ENCODE data around the gene GNB5.
"Not testable (repeated sequence)": the region's sequence is repeated elsewhere in the genome, so short reads cannot be mapped to it uniquely, and the experiment has no call there.

The GNB5 gene

DNA sequence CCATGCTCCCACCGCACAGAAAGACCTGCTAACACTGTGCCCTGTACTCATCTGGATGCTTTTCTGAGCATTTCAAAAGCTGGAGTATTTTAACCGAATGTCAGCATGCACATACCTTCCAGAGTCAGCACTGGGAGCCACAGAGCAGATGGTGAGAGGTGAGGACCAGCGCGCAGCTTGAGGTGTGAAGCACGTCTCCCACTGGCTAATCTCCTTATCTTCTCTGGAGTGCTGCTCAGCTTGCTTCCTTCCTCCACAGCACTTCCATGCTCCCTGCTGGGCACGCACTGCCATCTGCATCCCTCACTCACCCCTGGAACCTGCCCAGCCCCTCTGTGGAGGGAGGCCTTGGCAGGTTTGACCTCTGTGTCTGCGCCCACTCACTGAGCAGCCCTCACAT lies at the start of gene GNB5:
Gene GNB5, minus strand, starts transcription at position 186 of the 400 bp plus-strand sequence. CDS start 6,716 bp downstream, outside the sequence.
- peak; percentile 98 for DNase-seq

DNA sequence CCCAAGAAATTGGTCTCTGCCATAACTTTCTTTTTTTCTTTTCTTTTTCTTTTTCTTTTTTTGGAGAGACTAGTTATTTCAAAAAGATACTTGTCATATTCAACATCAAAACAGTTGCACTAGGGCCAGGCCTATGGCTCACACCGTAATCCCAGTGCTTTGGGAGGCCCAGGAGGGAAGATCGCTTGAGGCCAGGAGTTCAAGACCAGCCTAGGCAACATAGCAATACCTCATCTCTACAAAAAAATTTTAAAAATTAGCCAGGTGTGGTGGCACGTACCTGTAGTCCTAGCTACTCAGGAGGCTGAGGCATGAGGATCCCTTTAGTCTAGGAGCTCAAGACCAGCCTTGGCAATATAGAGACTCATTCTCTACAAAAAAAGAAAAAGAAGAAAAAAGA lies 49.0 kb upstream of the GNB5 start:
- no peak for DNase-seq

DNA sequence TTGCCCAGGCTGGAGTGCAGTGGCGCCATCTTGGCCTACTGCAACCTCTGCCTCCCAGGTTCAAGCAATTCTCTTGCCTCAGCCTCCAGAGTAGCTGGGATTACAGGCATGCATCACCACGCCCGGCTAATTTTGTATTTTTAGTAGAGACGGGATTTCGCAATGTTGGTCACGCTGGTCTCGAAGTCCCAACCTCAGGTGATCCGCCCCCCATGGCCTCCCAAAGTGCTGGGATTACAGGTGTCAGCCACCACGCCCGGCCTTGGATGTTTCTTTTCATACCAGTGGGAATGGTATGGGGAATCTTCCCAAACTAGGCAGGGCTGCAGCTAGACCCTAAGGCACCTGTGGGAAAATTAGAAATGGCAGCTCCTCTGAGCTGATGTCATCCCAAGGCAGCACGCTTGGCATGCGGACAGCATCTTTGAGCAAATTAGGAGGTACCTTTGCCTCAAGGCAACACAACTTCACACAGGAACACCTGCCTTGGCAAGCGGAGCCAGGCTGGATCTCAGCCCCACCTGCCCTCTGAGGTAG lies 47.9 kb upstream of the GNB5 start:
- DNase-seq, result not testable (repeated sequence)

GRCh38 chr15:52238149-52238548 lies 47.0 kb upstream of the GNB5 start:
- DNase-seq, result no peak

GRCh38 chr15:52236013-52236412 lies 44.8 kb upstream of the GNB5 start:
- no peak for DNase-seq

GRCh38 chr15:52234596-52235541 lies 43.7 kb upstream of the GNB5 start:
- DNase-seq, result no peak

DNA sequence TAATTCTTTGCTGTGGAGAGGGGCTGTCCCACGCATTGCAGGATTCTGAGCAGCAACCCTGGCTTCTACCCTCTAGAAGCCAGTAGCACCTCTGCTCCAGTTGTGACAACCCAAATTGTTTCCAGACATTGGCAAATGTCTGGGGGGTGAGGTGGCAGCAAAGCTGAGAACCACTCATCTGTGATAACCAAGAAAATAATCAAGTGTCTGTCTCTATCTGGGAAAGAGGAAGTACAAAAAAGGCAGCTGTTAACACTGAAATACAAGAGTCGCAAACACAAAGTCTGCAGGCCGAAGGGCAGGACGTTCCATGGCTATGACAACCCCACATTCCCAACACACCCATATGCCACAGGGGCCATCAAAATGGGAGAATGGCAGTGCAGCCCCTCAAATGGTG lies 42.2 kb upstream of the GNB5 start:
- no peak for DNase-seq

GRCh38 chr15:52232327-52232726 lies 41.1 kb upstream of the GNB5 start:
- no peak for DNase-seq

- DNase-seq, result no peak
These were observed 38.9 kb upstream of the GNB5 start for GRCh38 chr15:52230073-52230472.

- peak; percentile 56 for DNase-seq
These were observed 37.7 kb upstream of the GNB5 start for GRCh38 chr15:52228921-52229320.

- peak; percentile 94 for DNase-seq
These were observed 36.3 kb upstream of the GNB5 start for GRCh38 chr15:52227456-52227855.

DNA sequence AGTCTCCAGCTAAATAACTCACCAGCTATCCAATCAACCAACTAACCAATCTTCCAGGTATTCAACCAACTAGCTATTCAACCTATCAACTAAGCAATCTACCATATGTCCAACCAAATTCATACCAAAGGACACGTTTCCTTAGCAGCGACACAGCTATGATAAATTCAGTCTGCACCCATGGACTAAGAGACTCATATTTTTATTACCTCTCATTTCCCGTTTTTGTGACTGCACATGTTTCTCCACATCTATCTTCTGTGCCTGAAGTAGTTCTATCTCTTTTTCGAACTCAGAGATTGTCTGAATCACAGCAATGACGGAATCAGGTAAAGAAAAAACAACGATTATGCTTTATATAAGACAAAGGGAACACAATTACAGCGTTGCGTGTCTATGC lies 34.0 kb upstream of the GNB5 start:
- DNase-seq, result no peak

DNA sequence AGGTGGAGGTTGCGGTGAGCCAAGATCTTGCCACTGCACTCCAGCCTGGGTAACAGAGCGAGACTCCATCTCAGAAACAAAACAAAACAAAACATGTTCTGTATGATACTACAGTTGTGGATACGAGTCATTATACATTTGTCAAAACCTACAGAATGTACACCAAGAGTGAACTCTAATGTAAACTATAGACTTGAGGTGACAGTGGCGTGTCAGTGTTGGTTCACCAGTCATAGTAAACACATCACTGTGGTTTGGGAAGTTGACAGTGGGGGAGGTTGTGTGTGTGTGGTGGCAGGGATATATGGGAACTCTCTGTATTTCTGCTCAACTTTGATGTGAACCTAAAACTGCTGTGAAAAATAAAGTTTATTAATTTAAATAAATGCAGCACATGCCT lies 33.0 kb upstream of the GNB5 start:
- DNase-seq, result no peak

DNA sequence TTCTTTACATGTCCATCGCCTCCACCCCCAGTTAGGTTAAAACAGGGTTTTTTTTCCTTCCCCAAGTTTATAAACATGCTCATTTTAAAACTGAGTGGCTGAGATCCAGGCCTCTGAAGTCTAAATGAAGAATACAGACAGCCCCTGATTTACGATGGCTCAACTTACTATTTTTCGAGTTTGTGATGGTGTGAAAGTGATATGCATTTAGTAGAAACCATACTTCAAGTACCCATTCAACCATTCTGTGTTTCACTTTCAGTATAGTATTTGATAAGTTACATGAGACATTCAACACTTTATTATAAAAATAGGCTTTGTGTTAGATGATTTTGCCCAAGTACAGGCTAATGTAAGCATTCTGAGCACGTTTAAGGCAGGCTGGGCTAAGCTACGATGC lies 30.5 kb upstream of the GNB5 start:
- DNase-seq, result no peak

DNA sequence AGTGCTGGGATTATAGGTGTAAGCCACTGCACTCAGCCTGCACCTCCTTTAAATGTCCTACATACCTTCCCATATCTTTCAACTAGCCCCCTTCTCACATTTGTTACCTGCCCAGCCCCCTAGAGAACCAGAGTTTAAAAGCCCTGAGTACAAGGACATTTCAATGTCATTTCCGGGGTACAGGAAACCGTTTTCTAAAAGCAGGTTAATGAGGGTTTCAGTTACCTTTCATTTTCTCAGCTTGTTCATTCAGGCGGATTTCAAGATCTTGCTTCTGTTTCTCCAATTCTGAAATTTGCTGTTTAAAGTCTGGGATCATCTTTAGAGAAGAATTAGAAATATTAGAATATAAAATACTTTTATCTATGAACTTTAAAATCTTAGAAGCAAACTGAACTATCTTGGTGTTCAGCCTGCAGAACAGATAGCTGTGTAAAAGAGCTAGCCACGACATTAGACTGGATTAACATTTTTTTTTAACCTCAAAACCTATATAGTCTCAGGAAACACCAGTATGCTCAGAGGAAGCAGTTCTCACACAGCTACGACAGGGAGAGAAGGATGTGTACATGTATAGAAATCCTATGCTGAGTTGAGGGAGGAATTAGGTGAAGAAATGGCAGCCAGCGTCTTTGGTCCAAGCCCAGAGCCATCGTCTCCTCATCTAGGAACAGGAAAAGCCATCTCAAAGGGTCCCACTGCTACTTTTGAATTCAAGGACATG lies 29.9 kb upstream of the GNB5 start:
- no peak for DNase-seq

- DNase-seq, result no peak
These were observed 29.1 kb upstream of the GNB5 start for GRCh38 chr15:52220251-52220650.

DNA sequence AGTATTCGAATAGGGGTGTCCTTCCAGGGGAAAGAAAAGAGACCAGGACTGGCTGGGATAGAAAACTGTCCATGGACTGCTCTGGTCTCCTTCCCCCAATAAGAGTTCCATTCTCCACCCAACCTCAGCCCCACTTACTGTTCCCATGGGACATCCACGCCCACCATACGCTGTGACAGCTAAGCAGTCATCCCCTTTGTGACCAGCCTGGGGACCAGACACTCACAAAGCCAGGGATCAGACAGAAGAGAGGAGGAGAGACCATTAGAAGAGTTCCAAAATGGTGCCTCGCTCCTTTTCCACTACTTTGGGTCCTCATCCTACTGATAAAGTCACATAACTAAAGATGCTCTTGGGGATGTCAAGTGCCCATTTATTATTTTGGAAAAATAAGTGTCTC lies 27.6 kb upstream of the GNB5 start:
- DNase-seq, result no peak

- no peak for DNase-seq
These were observed 27.2 kb upstream of the GNB5 start for GRCh38 chr15:52218371-52218770.

- DNase-seq, result peak; percentile 52
These were observed 26.0 kb upstream of the GNB5 start for GRCh38 chr15:52217186-52217585.

- no peak for DNase-seq
These were observed 23.4 kb upstream of the GNB5 start for GRCh38 chr15:52214553-52214952.

DNA sequence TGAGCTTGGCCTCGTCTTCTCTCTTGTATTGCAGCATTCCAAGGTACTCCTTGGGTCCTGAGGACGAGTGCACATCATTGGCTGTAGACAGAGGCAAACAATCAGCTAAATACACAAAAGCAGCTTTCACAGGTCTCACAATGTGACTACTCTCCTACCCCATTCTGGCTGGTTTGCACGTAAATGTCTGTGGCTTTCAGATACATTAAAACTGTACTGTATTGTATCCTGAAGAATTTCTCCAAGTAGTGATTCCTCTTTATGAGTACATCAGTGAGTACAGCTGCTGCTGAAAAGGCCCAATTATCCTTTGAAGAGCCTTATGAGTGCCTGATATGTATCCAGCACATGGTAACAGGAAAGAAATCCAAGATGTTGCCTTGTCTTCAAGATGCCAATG lies 22.0 kb upstream of the GNB5 start:
- DNase-seq, result no peak

GRCh38 chr15:52208306-52208946 lies 17.2 kb upstream of the GNB5 start:
- DNase-seq, result peak; percentile 88

GRCh38 chr15:52207191-52207590 lies 16.0 kb upstream of the GNB5 start:
- DNase-seq, result no peak
